HG02840 (cell line): Measurements from ENCODE around the gene DSCAM.
"Not testable (repeated sequence)": the region's sequence is repeated elsewhere in the genome, so short reads cannot be mapped to it uniquely, and the experiment has no call there.

Experiments used
- ATAC-seq: cut with Tn5 transposase; IDR thresholded peaks from one replicate; pipeline ENCODE4 v1.9.1; 2021; ENCODE audit warnings: mild to moderate bottlenecking, moderate library complexity, moderate number of reproducible peaks; ENCODE audit not compliant: unreplicated experiment, low FRiP score

The DSCAM gene

DNA sequence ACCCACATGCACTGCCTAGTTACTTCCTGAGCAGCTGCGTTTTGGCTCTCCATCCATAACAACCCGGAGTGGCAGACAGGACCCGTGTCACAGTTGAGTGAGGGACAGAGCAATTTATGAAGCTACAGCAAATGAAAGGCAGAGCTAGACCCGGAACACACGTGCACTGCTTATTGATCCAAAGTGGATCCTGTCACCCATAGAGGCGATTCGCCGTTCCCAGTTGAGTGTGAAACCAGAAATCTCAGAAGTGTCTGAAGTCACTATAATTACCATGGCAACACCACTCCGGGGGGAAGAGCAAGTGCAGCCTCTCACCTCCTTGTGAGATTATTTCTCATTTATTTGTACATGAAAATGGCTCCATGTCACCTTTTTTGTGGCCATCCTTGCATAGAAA, 365.2 kb downstream of the DSCAM start:
- ATAC-seq, result no peak

GRCh38 chr21:40474513-40474912, 372.4 kb downstream of the DSCAM start:
- ATAC-seq, result no peak

GRCh38 chr21:40472013-40472412, 374.9 kb downstream of the DSCAM start:
- no peak for ATAC-seq

DNA sequence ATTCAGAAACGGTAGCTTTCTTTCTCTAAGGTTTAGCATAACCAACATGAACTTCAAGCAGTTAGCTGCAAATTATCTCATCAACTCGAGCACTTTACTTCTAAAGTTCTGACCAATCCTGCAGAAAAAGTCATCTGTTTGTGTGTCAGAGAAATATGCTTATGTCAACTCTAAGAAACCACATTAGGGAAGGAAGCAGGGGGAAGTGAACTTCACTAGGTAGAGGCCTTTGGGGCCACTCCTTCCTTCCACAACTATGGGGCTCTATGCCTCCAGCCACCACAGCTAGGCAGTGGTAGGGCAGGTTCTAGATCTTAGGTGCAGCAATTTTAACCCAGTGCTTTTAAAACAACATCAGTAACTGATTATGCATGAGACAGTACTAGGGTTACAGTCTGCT, 375.9 kb downstream of the DSCAM start:
- ATAC-seq, result no peak

- no peak for ATAC-seq
Measured at GRCh38 chr21:40466893-40467483, 380.0 kb downstream of the DSCAM start.

- ATAC-seq, result no peak
Measured at GRCh38 chr21:40465382-40465781, 381.6 kb downstream of the DSCAM start.

DNA sequence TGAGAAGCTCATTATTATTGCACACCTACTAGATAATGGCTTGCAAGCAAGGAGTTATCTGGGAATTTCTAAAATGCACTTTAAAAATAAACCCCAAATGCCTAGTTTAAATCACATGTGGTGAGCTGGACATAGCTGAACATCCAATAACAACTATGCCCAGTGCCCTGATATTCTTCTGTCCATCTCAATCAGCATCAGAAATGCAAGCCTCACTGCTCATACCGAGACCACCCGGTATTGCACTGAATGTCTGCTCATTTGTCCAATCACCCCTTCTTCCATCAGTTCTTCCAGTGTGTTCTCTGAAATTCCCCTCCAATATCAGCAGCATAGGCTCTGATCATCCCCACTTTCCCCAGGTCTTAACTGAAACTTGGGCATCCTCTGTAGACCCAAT, 383.8 kb downstream of the DSCAM start:
- no peak for ATAC-seq

DNA sequence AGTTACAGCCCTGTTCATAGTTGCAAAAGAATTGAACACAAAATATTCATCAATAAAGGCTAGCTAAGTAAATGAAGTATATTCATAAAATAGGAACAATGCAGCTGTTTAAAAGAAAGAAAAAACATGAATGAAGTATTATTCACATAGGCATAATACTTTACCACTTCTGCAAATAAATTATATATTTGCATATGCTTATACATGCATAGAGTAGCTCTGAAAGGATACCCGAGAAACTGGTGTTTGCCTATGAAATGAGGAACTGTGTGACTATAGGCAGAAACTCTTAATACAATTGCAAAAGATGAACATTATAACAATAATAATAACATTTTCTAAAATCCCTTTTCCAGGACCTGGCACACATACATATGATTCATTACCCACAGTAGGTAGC, 385.9 kb downstream of the DSCAM start:
- ATAC-seq, result no peak

GRCh38 chr21:40457741-40458140, 389.2 kb downstream of the DSCAM start:
- no peak for ATAC-seq

DNA sequence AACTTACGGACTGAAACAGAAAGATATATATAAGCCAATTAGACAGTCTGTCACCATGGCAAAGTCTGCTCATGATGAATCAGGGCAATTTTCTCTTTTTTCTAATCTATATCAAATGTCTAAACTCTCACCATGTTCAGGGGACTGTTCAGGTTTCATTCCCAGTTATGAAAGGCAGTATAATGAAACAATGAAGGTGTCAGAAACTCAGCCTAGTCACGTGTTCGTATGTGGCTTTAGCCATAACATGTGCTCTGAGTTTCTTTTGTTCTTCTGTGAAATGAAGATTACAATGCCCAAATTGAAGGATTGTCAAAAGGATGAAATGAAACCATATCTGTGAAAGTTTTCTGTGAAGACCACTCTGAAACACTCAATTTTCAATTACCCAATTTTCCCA, 392.9 kb downstream of the DSCAM start:
- ATAC-seq, result no peak

DNA sequence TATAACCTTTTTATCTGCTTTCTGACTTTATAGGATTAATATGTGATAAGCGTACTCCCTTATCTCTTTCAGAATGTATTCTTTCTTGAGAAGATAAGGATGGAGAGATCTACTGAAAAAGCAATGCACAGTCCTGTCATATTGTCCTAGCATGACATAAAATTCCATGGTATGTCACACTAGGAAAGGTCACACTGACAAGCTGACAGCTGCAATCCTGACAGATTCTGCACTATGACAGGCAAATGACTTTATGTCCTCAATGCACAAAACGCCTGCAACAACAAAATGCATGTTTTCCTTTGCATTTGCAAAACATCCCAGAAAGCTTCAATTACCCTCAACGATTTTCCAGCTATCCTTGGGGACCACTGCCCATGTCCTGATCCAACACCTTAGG, 393.8 kb downstream of the DSCAM start:
- ATAC-seq, result no peak

DNA sequence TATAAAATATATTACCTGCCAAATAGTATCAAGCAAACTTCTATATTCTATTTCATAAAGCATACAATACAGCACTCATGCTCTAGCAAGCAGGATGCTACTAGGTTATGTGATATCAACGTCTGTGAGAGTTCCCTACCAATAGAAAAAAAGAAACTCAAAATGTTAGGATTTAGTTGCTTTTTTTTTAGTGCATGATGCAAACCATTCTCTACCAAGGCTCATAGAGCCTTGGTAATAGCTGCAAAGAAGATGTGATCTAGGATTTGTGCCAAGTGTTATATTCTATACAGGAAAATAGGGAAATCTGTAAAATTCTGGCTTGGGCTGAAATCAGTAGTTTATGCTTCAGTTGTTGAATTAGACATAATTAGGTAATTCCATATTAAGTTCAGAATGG, 394.4 kb downstream of the DSCAM start:
- no peak for ATAC-seq

- no peak for ATAC-seq
Measured at GRCh38 chr21:40447016-40447415, 399.9 kb downstream of the DSCAM start.

DNA sequence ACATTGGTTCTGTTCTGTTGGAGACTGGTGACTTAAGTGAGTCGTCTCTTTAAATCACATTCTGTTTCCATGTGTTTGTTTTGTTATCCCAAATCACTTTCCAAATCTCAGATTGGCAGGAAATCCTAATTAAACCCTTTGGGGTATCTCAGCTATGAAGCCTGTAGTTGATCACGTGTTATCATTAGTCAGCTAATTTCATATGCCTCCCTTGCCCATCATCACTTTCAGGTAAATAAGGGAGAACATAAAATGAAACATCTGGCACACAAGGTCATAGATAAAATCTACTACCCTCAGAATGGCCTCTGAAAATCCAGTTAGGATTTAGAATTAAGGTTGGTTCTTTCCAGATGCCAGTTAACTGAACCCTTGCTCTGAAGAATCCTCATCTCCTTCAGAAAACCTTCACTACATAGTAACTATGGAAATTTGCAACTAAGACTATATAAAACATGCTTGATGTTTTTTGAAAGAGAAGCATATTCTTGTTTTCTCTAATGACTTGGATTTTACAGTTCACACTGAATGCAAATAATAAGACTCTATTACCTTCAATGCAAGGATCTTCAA, 401.5 kb downstream of the DSCAM start:
- ATAC-seq, result no peak

DNA sequence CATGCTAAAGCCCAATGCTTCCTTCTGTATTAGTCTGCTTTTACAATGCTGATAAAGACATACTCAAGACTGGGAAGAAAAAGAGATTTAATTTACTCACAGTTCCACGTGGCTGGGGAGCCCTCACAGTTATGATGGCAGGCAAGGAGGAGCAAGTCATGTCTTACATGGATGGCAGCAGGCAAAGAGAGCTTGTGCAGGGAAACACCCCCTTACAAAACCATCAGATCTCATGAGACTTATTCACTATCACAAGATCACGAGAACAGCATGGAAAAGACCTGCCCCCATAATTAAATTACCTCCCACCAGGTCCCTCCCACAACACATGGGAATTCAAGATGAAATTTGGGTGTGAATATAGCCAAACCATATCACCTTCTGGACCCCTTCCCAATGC, 407.4 kb downstream of the DSCAM start:
- ATAC-seq, result not testable (repeated sequence)

- ATAC-seq, result no peak
Measured at GRCh38 chr21:40438616-40439015, 408.3 kb downstream of the DSCAM start.

DNA sequence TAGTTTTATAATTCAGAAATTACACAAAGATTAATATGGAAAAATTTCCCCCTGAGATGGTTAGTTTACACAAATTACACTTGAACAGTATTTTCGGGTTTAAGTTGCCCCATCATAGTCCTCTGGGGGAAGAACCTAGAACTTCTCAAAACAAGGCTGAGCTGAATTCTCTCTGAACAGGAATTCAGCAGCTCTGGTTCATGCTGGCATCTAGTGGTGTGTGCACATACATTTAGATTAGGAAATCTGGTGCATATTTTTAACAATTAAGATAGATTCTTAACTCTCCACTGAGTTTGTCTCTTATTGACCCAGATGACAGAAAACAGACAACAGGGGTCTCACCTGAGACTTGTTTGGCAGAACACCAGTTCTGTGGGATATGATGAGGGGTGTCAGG, 410.7 kb downstream of the DSCAM start:
- no peak for ATAC-seq

DNA sequence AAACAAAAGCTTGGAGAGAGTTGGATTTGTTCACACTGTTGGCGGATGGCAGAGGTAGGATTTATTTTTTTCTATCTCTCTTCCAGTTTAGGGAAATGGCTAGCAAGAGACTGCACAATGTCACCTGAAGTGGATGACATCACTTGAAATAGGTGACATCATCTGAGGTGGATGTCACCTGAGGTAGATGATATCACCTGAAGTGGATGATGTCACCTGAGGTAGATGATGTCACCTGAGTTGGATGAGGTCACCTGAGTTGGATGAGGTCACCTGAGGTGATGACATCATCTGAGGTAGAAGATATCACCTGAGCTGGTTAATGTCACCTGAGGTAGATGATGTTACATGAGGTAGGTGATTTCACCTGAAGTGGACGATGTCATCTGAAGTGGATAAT, 413.4 kb downstream of the DSCAM start:
- ATAC-seq, result no peak

DNA sequence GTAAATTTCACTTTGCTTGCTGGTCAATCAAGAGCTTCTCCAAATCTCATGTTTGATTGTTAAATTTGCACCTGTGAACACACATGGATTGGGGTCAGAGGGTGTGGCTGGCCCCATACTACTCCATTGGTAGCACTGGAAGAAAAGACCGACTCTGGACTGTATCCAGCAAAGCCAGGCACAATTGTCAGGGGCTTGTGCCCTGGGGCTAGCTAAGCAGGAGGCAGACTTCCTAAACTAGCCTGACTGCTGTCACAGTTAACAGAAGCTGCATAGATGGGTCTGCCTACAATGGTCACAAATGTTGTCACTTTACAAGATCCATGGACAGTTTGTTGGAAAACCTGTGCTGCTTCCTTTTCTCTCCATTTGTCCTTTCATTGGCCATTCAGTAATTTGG, 421.0 kb downstream of the DSCAM start:
- ATAC-seq, result no peak

DNA sequence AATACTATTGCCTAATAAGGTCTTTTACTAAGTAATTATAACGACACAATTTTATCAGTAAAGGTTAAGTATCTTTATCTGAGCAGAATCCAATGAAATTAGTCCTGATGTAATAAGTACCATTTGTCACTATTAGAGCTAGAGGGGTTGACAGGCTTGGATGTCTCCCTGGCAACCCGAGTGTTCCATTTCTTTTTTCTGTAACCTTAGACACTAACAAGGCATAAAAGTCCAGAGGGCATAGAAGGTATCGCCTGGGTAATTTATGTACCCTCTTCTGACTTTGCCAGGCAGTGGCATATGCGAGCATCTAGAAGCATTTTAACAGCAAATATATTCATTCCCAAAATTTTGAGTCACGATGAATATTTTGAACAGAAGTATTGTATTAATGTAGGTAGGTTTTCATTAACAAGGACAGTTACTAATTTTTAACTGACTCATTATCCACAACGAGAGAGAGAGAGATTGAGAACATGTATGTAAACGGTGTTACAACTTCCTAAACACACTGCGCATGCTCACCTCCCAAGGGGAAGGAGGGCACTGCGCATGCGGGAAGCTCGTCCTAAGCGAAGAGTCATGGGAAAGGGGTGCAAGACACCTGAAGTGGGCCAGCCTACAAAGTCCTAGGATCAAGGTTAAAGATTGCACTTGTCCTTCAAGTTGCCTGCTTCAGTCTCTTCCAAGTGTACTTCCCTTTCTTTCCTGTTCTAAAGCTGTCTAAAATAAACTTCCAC, 423.9 kb downstream of the DSCAM start:
- ATAC-seq, result no peak

DNA sequence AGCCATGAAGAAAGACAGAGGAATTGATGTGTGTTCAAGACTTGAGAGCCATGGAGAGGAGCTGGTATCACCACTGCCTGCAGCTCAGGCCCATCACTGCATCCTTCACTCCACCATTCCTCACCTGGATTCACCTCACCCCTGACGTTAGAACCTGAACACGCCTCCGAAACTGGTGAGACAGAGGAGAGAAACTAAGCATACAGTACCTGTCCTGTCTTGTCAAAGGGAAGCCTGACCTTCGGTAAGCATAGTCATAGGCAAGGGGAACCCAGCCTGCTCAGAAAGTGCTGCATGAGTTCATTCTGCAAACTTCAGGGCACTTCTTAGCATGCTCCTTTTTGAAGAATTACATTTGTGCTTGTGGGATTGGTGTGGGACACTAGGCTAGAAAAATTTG, 425.8 kb downstream of the DSCAM start:
- no peak for ATAC-seq

DNA sequence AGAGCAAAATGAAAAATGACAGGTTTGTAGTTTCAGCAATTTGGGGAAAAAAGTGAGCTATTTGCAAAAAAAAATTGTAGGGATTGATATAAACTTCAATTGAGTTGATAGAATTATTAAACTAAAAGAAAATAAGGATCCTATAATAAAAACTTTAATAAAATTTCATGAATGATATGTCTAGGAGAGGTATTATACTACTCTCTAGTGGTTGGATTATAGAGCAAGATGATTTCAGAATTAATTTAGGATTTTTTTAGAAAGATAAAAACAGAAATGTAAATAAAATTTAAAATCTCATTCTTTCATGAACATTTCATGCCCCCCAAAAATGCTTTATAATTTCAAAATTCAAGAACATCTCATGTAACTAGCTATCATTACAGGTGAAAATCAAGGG, 430.4 kb downstream of the DSCAM start:
- no peak for ATAC-seq
